GM12865 (cell line): ENCODE results near the gene TCP11L1.
"Not testable (repeated sequence)": the region's sequence is repeated elsewhere in the genome, so short reads cannot be mapped to it uniquely, and the experiment has no call there.

Experiments used
- DNase-seq: peaks from one replicate; pipeline ENCODE4 v3.0.0; 2010; ENCODE audit warnings: low read depth
- H3K4me3 ChIP-seq: 2 replicates; pipeline ENCODE4 v1.5.1; 2011; ENCODE audit warnings: mild to moderate bottlenecking, low read depth, low read length, control low read depth
- TF ChIP-seq, protein P1 (sequence below): IDR thresholded peaks from 2 replicates; pipeline ENCODE4 v1.5.1; 2011; ENCODE audit warnings: low read length, control low read depth, low read depth, inconsistent platforms; ENCODE audit not compliant: insufficient read depth; ENCODE audit errors: missing control alignments

Gene TCP11L1

DNA sequence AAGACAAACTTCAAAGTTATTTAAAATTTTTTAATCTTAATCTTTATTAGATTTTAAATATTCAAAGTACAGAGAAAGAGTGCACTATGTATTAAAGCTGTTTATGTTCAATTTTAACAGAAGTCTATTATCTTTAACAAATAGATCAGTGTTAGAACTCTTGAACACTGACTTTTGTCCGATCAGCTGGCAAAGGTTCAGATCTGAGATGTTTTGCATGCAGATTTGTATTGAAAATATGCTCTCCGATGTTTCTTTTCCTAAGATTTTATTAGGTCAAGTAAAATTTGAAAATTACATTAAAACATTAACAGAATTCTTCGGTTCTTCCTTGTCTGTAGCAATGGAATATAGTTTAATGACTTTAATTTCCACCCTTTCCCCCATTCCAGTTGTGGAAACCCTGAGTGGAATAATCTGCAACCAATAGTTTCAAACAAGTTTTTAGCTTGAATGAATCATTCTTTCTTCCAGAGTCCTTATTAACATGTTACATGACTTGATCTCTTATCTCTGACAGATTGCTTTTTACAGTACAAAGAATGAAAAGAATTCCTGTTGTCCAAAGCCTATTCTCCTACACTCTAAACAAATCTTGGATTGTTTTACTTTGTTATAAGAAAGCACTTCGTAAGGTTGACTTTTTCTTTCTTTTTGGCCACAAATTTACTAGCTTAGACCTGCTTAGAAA lies 11.4 kb upstream of the TCP11L1 start:
- H3K4me3 ChIP-seq = no peak overlapping the region
- no peak for DNase-seq
- TF ChIP-seq, protein P1, sequence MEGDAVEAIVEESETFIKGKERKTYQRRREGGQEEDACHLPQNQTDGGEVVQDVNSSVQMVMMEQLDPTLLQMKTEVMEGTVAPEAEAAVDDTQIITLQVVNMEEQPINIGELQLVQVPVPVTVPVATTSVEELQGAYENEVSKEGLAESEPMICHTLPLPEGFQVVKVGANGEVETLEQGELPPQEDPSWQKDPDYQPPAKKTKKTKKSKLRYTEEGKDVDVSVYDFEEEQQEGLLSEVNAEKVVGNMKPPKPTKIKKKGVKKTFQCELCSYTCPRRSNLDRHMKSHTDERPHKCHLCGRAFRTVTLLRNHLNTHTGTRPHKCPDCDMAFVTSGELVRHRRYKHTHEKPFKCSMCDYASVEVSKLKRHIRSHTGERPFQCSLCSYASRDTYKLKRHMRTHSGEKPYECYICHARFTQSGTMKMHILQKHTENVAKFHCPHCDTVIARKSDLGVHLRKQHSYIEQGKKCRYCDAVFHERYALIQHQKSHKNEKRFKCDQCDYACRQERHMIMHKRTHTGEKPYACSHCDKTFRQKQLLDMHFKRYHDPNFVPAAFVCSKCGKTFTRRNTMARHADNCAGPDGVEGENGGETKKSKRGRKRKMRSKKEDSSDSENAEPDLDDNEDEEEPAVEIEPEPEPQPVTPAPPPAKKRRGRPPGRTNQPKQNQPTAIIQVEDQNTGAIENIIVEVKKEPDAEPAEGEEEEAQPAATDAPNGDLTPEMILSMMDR = no peak

GRCh38 chr11:33028537-33028914 lies 10.8 kb upstream of the TCP11L1 start:
- TF ChIP-seq, protein P1 = no peak

DNA sequence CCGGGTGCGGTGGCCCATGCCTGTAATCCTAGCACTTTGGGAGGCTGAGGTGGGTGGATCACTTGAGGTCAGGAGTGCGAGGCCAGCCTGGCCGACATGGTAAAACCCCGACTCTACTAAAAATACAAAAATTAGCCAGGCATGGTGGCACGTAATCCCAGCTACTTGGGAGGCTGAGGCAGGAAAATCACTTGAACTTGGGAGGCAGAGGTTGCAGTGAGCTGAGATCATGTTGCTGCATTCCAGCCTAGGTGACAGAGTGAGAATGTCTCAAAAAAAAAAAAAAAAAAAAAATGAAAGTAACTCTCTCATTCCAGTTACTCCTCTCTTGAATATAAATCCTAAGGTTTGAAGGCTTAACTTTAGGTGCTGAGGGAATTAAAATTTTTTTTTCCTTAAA lies 10.2 kb upstream of the TCP11L1 start:
- H3K4me3 ChIP-seq, DNase-seq: not testable (repeated sequence)

More at GRCh38 chr11:33028537-33028914, 10.8 kb upstream of the TCP11L1 start:
- no peak overlapping the region for H3K4me3 ChIP-seq
- no peak for DNase-seq

DNA sequence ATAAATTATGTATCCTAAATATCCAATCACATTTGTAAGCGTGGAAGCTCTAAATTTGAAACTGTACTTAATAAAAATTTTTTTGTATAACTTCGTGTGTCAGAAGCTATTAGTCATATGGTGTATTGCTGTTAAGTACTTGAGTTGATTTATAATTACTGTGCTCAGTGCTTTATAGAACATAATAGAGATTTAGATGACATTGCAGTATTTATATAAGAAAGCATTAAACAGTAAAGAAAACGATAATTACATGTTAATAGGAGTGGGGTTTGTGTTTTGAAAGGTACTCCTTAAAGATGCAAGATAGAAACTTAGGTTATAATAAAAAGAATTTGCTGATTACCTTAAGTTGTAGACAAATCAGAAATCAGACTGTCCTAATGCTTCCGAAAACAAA lies 5.9 kb upstream of the TCP11L1 start:
- TF ChIP-seq, protein P1 = no peak
- H3K4me3 ChIP-seq = no peak overlapping the region
- no peak for DNase-seq

GRCh38 chr11:33035011-33035410 lies 4.4 kb upstream of the TCP11L1 start:
- TF ChIP-seq, protein P1 = no peak
- no peak overlapping the region for H3K4me3 ChIP-seq
- DNase-seq = no peak

DNA sequence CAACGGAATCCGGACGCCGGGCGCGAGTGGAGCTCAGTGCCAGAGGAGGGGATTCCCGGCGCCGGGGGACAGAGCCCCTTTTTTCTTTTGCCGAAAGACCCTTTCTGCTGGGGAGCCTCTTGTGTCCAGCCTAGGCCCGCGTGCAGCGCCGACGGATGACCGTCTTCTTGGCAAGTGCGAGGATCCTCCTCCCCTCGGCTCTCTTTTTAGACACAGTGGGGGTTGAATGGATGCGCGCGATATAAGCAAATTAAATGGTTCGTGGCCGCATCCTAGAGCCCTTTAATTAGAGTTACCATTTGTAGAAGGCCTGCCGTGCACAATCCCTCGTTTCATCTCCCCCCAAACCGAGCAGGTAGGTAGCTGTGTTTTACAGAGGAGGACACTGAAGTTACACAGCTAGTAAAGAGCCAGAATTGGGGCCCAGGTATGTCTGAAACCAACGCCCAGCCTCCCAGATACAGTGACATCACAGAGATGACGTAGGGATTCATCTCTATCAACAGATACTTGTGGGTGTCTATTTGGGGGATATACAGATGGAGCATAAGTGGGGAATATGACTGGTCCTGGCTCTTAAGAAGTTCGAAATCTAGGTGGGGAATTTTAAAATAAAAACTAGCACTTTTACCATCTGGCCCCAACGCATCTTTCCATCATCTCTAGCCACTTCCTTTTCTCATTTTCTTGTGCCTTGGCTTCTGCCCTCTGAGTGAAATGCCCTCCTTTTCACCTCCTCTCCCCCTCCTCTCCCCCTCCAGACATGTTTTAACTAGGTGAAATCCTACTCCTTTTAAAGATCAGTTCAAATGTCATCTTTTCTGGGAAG lies 875 bp downstream of the TCP11L1 start:
- peak; percentile 68 for DNase-seq
- H3K4me3 ChIP-seq = peak overlapping the region; percentile 54
- TF ChIP-seq, protein P1 = no peak

- TF ChIP-seq, protein P1 = no peak
- peak; percentile 51 for DNase-seq
- peak overlapping the region; percentile 54 for H3K4me3 ChIP-seq
Measured at GRCh38 chr11:33040862-33041453, 1.6 kb downstream of the TCP11L1 start.
